ENCODE data around the gene SCFD2.

- no peak for TF ChIP-seq MAX (IDR thresholded peaks at IDR 0.05; ENCODE audit: insufficient read depth, insufficient read length)
- TF ChIP-seq, protein P1, sequence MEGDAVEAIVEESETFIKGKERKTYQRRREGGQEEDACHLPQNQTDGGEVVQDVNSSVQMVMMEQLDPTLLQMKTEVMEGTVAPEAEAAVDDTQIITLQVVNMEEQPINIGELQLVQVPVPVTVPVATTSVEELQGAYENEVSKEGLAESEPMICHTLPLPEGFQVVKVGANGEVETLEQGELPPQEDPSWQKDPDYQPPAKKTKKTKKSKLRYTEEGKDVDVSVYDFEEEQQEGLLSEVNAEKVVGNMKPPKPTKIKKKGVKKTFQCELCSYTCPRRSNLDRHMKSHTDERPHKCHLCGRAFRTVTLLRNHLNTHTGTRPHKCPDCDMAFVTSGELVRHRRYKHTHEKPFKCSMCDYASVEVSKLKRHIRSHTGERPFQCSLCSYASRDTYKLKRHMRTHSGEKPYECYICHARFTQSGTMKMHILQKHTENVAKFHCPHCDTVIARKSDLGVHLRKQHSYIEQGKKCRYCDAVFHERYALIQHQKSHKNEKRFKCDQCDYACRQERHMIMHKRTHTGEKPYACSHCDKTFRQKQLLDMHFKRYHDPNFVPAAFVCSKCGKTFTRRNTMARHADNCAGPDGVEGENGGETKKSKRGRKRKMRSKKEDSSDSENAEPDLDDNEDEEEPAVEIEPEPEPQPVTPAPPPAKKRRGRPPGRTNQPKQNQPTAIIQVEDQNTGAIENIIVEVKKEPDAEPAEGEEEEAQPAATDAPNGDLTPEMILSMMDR (IDR thresholded peaks at IDR 0.05; ENCODE audit: extremely low read depth in 1 of 2, insufficient read depth in 1 of 2, low read depth in 1 of 2, low read length in 2 of 2), result no peak
- no peak for TF ChIP-seq JUN (IDR thresholded peaks at IDR 0.05; ENCODE audit: borderline replicate concordance, insufficient read depth, insufficient read length, low read depth)
- no peak for TF ChIP-seq EZH2 (IDR thresholded peaks at IDR 0.05; ENCODE audit: borderline replicate concordance, low read depth, low read length, severe bottlenecking)
- no peak for TF ChIP-seq POLR2A (IDR thresholded peaks at IDR 0.05; ENCODE audit: low read depth, low read length)
- no peak for TF ChIP-seq POLR2AphosphoS5 (IDR thresholded peaks at IDR 0.05; ENCODE audit: insufficient read depth, low read depth, low read length)
- TF ChIP-seq FOS (IDR thresholded peaks at IDR 0.05; ENCODE audit: borderline replicate concordance, insufficient read depth, low read length), result no peak
- no peak for TF ChIP-seq MYC (IDR thresholded peaks at IDR 0.05; ENCODE audit: low read depth, low read length)
These were observed 758 bp downstream of the SCFD2 start for GRCh38 chr4:53365121-53365485.
